Measurements from ENCODE around the gene PRKN. TPM values are rescaled to one million over a fixed set of nuclear protein-coding genes. Genes with fewer than 3 reads are reported as not detected.

The PRKN gene
- total RNA-seq, 1 donor from 2014 or later, result 1.3 TPM

DNA sequence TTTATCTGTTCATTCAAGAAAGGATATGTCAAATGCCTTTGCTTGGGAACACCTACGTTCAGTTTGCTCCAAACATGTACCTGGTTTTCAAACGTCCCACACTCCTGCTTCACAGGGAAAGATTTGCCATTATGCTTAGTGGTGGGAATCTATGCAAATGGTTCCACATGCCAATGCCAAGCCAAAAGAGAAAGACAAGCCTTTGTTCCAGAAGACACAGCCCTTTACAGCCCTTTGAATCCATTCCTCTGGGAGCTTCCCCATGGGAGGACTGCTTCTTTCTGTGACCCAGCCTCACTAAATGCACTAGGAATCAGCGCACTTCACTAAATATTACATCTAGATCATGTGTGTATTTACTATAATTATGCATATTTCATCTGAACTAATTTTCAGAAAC lies 619.5 kb downstream of the PRKN start:
- H3K4me2 ChIP-seq (ENCODE audit: low read length), result no peak overlapping the region
- no peak overlapping the region for H2AFZ ChIP-seq (ENCODE audit: low read depth, low read length)
- peaks cover 2% of the 10 kb centered on the region for H3K4me1 Mint-ChIP-seq (ENCODE audit: low read depth, unreplicated experiment)
- H3K9me3 ChIP-seq (ENCODE audit: insufficient read depth, low read depth, low read length), result no peaks in the 10 kb centered on the region
- TF ChIP-seq EZH2 (IDR thresholded peaks at IDR 0.05; ENCODE audit: insufficient read depth, low read length), result no peak
- TF ChIP-seq, protein P1, sequence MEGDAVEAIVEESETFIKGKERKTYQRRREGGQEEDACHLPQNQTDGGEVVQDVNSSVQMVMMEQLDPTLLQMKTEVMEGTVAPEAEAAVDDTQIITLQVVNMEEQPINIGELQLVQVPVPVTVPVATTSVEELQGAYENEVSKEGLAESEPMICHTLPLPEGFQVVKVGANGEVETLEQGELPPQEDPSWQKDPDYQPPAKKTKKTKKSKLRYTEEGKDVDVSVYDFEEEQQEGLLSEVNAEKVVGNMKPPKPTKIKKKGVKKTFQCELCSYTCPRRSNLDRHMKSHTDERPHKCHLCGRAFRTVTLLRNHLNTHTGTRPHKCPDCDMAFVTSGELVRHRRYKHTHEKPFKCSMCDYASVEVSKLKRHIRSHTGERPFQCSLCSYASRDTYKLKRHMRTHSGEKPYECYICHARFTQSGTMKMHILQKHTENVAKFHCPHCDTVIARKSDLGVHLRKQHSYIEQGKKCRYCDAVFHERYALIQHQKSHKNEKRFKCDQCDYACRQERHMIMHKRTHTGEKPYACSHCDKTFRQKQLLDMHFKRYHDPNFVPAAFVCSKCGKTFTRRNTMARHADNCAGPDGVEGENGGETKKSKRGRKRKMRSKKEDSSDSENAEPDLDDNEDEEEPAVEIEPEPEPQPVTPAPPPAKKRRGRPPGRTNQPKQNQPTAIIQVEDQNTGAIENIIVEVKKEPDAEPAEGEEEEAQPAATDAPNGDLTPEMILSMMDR (IDR thresholded peaks at IDR 0.05; ENCODE audit: insufficient read depth, low read depth, low read length), result no peak
- H3K27me3 ChIP-seq (ENCODE audit: insufficient read depth, low read length), result no peaks in the 10 kb centered on the region
- H3K79me2 ChIP-seq (ENCODE audit: insufficient read depth, low read length), result no peaks in the 10 kb centered on the region
- no peak overlapping the region for H3K27ac ChIP-seq (ENCODE audit: low read depth, low read length)
- no peak overlapping the region for H3K4me3 ChIP-seq (ENCODE audit: insufficient read depth, low read depth, low read length)
- no peaks in the 10 kb centered on the region for H3K27me3 Mint-ChIP-seq (ENCODE audit: low read depth, unreplicated experiment)
- no peak overlapping the region for H3K27ac Mint-ChIP-seq (ENCODE audit: unreplicated experiment)
- H4K20me1 ChIP-seq (ENCODE audit: insufficient read depth, low read length), result no peaks in the 10 kb centered on the region
- no peaks in the 10 kb centered on the region for H3K36me3 Mint-ChIP-seq (ENCODE audit: low read depth, unreplicated experiment)
- DNase-seq (ENCODE audit: low read depth) (no peak), FAIRE-seq (no peak)
- H3K4me3 Mint-ChIP-seq (ENCODE audit: unreplicated experiment), result no peak overlapping the region
- peaks cover 5% of the 10 kb centered on the region for H3K4me1 ChIP-seq (ENCODE audit: insufficient read depth, low read length)
- no peaks in the 10 kb centered on the region for H3K9me3 Mint-ChIP-seq (ENCODE audit: unreplicated experiment)
- H3K36me3 ChIP-seq (ENCODE audit: insufficient read depth, low read length), result no peaks in the 10 kb centered on the region
- no peak overlapping the region for H3K9ac ChIP-seq (ENCODE audit: low read length)

DNA sequence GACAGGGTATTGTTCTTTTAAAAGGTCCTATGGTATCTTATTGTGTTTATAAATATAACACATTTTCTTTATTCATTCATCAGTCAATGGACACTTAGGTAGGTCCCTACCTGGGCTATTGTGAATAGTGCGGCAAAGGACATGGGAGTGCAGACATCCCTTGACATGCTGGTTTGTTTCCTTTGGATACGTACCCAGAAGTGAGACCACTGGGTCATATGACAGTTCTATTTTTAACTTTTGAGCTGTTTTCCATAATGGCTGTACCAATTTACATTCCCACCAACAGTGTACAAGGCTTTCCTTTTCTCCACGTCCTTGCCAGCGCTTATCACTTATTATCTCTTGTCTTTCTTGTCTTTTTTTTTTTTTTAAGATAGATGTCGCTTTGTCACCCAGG lies 627.5 kb downstream of the PRKN start:
- TF ChIP-seq, protein P1 (IDR thresholded peaks at IDR 0.05; ENCODE audit: insufficient read depth, low read depth, low read length), result no peak
- TF ChIP-seq EZH2 (IDR thresholded peaks at IDR 0.05; ENCODE audit: insufficient read depth, low read length), result no peak
- Histone ChIP-seq H2AFZ (ENCODE audit: low read depth, low read length) (peak overlapping the region; percentile 8), H3K4me2 (ENCODE audit: low read length) (peak overlapping the region; percentile 61), H3K27me3 (ENCODE audit: insufficient read depth, low read length) (no peaks in the 10 kb centered on the region), H4K20me1 (ENCODE audit: insufficient read depth, low read length) (no peaks in the 10 kb centered on the region), H3K36me3 (ENCODE audit: insufficient read depth, low read length) (no peaks in the 10 kb centered on the region), H3K79me2 (ENCODE audit: insufficient read depth, low read length) (no peaks in the 10 kb centered on the region), H3K4me3 (ENCODE audit: insufficient read depth, low read depth, low read length) (no peak overlapping the region), H3K9me3 (ENCODE audit: insufficient read depth, low read depth, low read length) (no peaks in the 10 kb centered on the region), H3K27ac (ENCODE audit: low read depth, low read length) (peak overlapping the region; percentile 87), H3K4me1 (ENCODE audit: insufficient read depth, low read length) (peaks cover 9% of the 10 kb centered on the region), H3K9ac (ENCODE audit: low read length) (peak overlapping the region; percentile 53)
- peaks cover 14% of the 10 kb centered on the region for H3K4me1 Mint-ChIP-seq (ENCODE audit: low read depth, unreplicated experiment)
- H3K27ac Mint-ChIP-seq (ENCODE audit: unreplicated experiment), result peak overlapping the region; percentile 82
- H3K4me3 Mint-ChIP-seq (ENCODE audit: unreplicated experiment), result no peak overlapping the region
- no peaks in the 10 kb centered on the region for H3K9me3 Mint-ChIP-seq (ENCODE audit: unreplicated experiment)
- FAIRE-seq (no peak), DNase-seq (ENCODE audit: low read depth) (peak; percentile 69)
- H3K27me3 Mint-ChIP-seq (ENCODE audit: low read depth, unreplicated experiment), result no peaks in the 10 kb centered on the region
- H3K36me3 Mint-ChIP-seq (ENCODE audit: low read depth, unreplicated experiment), result no peaks in the 10 kb centered on the region

DNA sequence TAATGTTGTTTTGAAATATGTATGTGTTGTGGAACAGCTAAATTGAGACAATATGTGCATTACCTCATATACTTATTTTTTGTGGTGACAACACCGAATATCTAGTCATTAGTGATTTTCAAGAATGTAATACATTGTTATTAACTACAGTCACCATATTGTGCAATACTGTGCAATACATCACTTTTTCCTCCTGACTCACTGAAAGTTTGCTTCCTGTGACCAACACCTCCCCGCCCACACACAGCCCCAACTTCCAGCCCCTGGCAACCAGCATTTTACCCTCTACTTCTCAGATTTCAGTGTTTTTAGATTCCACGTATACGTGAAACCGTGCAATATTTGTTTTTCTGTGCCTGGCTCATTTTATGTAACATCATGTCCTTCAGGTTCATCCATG lies 627.9 kb downstream of the PRKN start:
- Histone ChIP-seq H3K27me3 (ENCODE audit: insufficient read depth, low read length) (no peaks in the 10 kb centered on the region), H4K20me1 (ENCODE audit: insufficient read depth, low read length) (no peaks in the 10 kb centered on the region), H3K9ac (ENCODE audit: low read length) (peak overlapping the region; percentile 53), H3K79me2 (ENCODE audit: insufficient read depth, low read length) (no peaks in the 10 kb centered on the region), H3K27ac (ENCODE audit: low read depth, low read length) (peak overlapping the region; percentile 87), H3K4me2 (ENCODE audit: low read length) (peak overlapping the region; percentile 61), H3K36me3 (ENCODE audit: insufficient read depth, low read length) (no peaks in the 10 kb centered on the region), H3K4me1 (ENCODE audit: insufficient read depth, low read length) (peaks cover 9% of the 10 kb centered on the region), H2AFZ (ENCODE audit: low read depth, low read length) (peak overlapping the region; percentile 8), H3K4me3 (ENCODE audit: insufficient read depth, low read depth, low read length) (no peak overlapping the region), H3K9me3 (ENCODE audit: insufficient read depth, low read depth, low read length) (no peaks in the 10 kb centered on the region)
- Mint-ChIP-seq H3K36me3 (ENCODE audit: low read depth, unreplicated experiment) (no peaks in the 10 kb centered on the region), H3K27ac (ENCODE audit: unreplicated experiment) (peak overlapping the region; percentile 82), H3K9me3 (ENCODE audit: unreplicated experiment) (no peaks in the 10 kb centered on the region), H3K4me1 (ENCODE audit: low read depth, unreplicated experiment) (peaks cover 14% of the 10 kb centered on the region), H3K4me3 (ENCODE audit: unreplicated experiment) (no peak overlapping the region), H3K27me3 (ENCODE audit: low read depth, unreplicated experiment) (no peaks in the 10 kb centered on the region)
- TF ChIP-seq EZH2 (IDR thresholded peaks at IDR 0.05; ENCODE audit: insufficient read depth, low read length), result no peak
- TF ChIP-seq, protein P1 (IDR thresholded peaks at IDR 0.05; ENCODE audit: insufficient read depth, low read depth, low read length), result no peak
- FAIRE-seq (peak; percentile 88), DNase-seq (ENCODE audit: low read depth) (peak; percentile 98)
